ENCODE results near the gene IL10RA. TPM values are rescaled to one million over a fixed set of nuclear protein-coding genes. Genes with fewer than 3 reads are reported as not detected.

The IL10RA gene
- total RNA-seq, 4 donors from 2014 or later, result 9.8 to 50.3 (median 23.9) TPM

GRCh38 chr11:117969160-117969991, 16.8 kb upstream of the IL10RA start:
- H3K9me3 ChIP-seq, result no peaks in the 10 kb centered on the region
- no peaks in the 10 kb centered on the region for H3K27me3 ChIP-seq
- no peak overlapping the region for H3K4me3 ChIP-seq
- DNase-seq, result no peak
- no peaks in the 10 kb centered on the region for H3K36me3 ChIP-seq
- peaks cover 0 to 26% (median 4%) of the 10 kb centered on the region in 4 donors for H3K4me1 ChIP-seq
- no peak overlapping the region for H3K27ac ChIP-seq
- TF ChIP-seq CTCF (IDR thresholded peaks at IDR 0.05), result no peak

GRCh38 chr11:117970400-117971024, 15.7 kb upstream of the IL10RA start:
- H3K36me3 ChIP-seq, result no peaks in the 10 kb centered on the region
- no peak for DNase-seq
- no peak for TF ChIP-seq CTCF (IDR thresholded peaks at IDR 0.05)
- no peak for TF ChIP-seq POLR2A (IDR thresholded peaks at IDR 0.05)
- no peak overlapping the region for H3K27ac ChIP-seq
- H3K4me1 ChIP-seq, result peaks cover 0 to 26% (median 4%) of the 10 kb centered on the region in 4 donors
- no peaks in the 10 kb centered on the region for H3K9me3 ChIP-seq
- no peaks in the 10 kb centered on the region for H3K27me3 ChIP-seq
- no peak overlapping the region for H3K4me3 ChIP-seq

- TF ChIP-seq CTCF (IDR thresholded peaks at IDR 0.05) (no peak), POLR2A (IDR thresholded peaks at IDR 0.05) (no peak)
- Histone ChIP-seq H3K27ac (no peak overlapping the region), H3K4me3 (no peak overlapping the region), H3K36me3 (no peaks in the 10 kb centered on the region), H3K9me3 (no peaks in the 10 kb centered on the region), H3K27me3 (no peaks in the 10 kb centered on the region), H3K4me1 (peaks cover 0 to 26% (median 4%) of the 10 kb centered on the region in 4 donors)
- DNase-seq, result no peak
These were observed 14.2 kb upstream of the IL10RA start for GRCh38 chr11:117972044-117972443.

- Histone ChIP-seq H3K27ac (no peak overlapping the region), H3K27me3 (no peaks in the 10 kb centered on the region), H3K4me1 (peaks cover 0 to 26% (median 4%) of the 10 kb centered on the region in 4 donors), H3K9me3 (no peaks in the 10 kb centered on the region), H3K36me3 (no peaks in the 10 kb centered on the region), H3K4me3 (no peak overlapping the region)
- TF ChIP-seq POLR2A (IDR thresholded peaks at IDR 0.05) (no peak), CTCF (IDR thresholded peaks at IDR 0.05) (no peak)
- no peak for DNase-seq
These were observed 13.3 kb upstream of the IL10RA start for GRCh38 chr11:117972629-117973502.

- Histone ChIP-seq H3K4me3 (no peak overlapping the region), H3K27me3 (no peaks in the 10 kb centered on the region), H3K36me3 (no peaks in the 10 kb centered on the region), H3K27ac (no peak overlapping the region), H3K9me3 (no peaks in the 10 kb centered on the region), H3K4me1 (peaks cover 0 to 26% (median 4%) of the 10 kb centered on the region in 4 donors)
- DNase-seq, result no peak
- TF ChIP-seq POLR2A (IDR thresholded peaks at IDR 0.05), result no peak
- TF ChIP-seq CTCF (IDR thresholded peaks at IDR 0.05), result no peak
These were observed 12.7 kb upstream of the IL10RA start for GRCh38 chr11:117973503-117973860.

Data from Peyer's patch (tissue), 4 donors.